Measurements from ENCODE around the gene ZNF518A.

Gene ZNF518A

DNA sequence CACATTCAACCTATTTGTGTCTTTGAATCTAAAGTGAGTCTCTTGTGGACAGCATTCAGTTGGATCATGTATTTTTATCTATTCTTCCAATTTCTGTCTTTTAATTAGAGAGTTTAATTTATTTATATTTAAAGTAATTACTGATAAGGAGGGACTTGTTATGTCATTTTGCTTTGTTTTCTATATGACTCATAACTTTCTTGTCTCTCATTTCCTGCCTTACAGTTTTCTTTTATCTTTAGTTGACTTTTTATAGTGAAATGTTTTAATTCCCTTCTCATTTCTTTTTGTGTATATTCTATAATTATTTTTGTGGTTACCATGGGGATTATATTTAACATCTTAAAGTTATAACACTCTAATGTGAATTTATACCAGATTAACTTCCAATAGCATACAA lies 7.3 kb upstream of the ZNF518A start:
- peaks cover 9% of the 10 kb centered on the region for H3K4me1 Mint-ChIP-seq (ENCODE audit: low read depth)
- H3K27me3 Mint-ChIP-seq (ENCODE audit: low read depth), result peaks cover 63% of the 10 kb centered on the region
- H3K36me3 Mint-ChIP-seq (ENCODE audit: low read depth), result peaks cover 5% of the 10 kb centered on the region
- peaks cover under 1% of the 10 kb centered on the region for H3K9me3 Mint-ChIP-seq
- no peak overlapping the region for H3K4me3 Mint-ChIP-seq
- no peak overlapping the region for H3K27ac Mint-ChIP-seq

DNA sequence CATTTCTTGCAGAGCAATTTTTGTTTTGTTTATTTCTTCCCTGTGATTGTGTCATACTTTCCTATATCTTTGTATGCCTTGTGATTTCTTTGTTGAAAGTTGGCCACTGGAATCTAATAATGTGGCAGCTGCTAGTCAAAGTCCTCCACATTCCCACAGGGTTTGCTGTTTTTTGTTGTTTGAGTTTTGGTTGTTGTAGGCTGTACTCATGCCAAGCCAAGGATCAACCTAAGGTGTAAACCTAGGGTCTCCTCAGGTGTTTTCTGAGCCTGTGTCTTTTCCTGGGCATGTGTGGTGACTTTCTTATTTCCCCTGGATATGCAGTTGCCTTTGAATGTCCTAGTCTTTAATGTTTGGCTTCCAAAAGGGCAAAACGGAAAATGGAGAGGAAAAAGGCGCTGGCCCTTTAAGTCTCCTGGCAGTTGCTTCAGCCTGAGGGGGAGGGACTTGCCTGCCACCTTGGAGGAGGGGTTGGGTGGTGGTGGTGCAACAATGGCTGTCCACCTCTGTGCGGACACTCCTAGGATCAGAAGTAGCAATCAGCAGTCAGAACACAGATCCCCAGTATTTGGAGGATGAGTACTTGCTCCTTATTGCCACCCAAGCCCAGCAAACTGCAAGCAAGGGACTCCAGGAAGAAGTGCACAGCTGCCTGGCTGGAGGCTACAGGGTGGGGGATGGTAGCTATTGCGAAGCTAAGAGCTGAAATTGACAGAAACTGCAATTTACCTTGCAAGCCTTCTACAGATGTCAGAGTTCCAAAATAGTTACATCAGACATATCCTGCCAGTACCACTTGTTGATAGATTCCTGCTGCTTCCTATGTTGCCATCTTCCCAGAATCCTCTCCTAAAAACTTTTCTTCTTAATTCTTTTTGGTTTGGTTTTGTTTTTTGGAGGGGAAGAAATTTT lies 5.6 kb upstream of the ZNF518A start:
- Mint-ChIP-seq H3K27ac (no peak overlapping the region), H3K4me1 (ENCODE audit: low read depth) (peaks cover 15% of the 10 kb centered on the region), H3K4me3 (no peak overlapping the region), H3K9me3 (peaks cover 14% of the 10 kb centered on the region), H3K27me3 (ENCODE audit: low read depth) (peaks cover 56% of the 10 kb centered on the region), H3K36me3 (ENCODE audit: low read depth) (peaks cover 13% of the 10 kb centered on the region)

DNA sequence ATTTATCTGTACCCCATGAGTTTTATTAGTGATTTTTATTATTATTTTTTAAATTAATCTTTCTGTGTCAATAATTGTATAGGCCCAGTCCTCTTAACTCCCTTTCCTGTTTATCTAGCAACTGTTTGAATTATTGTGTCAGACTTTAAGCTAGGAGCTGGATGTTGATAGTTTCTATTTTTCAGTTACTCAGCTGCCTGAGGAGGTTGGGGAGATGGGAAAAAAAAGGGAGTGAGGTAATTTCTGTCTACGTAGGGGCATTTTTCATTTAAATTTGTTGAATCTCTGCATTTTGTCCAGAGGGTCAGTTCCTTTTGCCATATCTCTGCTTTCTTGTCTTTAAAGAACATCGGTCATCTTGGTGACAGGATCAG lies 5.0 kb upstream of the ZNF518A start:
- H3K27ac Mint-ChIP-seq, result no peak overlapping the region
- peaks cover 14% of the 10 kb centered on the region for H3K36me3 Mint-ChIP-seq (ENCODE audit: low read depth)
- peaks cover 15% of the 10 kb centered on the region for H3K4me1 Mint-ChIP-seq (ENCODE audit: low read depth)
- no peak overlapping the region for H3K4me3 Mint-ChIP-seq
- H3K9me3 Mint-ChIP-seq, result peaks cover 17% of the 10 kb centered on the region
- peaks cover 50% of the 10 kb centered on the region for H3K27me3 Mint-ChIP-seq (ENCODE audit: low read depth)

DNA sequence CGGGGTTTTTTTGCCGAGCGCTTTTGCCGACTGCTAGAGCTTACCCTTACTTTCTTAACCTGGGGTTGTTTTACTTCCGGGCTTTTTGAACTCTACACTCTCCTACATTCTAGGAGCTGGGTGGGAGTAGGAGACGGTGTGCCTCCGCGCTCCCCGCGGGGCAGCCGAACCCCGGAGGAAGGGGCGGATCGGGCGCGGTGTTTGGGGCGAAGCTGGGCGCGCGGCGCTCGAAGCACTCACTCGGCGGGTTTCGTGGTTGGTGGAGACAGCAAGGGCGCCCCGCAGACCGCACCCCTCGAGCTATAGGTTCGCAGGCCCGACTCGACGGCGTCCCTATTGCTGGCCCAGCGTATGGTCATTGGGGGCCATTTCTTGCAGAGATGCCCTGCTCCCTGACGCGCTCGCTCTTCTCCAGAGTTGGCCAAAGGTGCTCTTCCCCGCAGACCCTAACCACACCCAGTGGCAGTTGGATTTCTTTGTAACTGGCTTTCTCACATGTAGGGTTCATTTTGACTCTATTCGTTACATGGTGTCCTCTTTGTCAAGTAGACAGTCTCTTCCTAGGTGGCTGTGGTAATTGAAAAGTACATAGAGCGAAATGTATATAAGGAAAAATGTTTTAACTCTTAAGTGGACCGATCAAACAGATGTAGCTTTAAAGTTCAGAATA lies 364 bp downstream of the ZNF518A start:
- peak overlapping the region; percentile 99 for H3K27ac Mint-ChIP-seq
- H3K36me3 Mint-ChIP-seq (ENCODE audit: low read depth), result peaks cover 35% of the 10 kb centered on the region
- peak overlapping the region; percentile 95 for H3K4me3 Mint-ChIP-seq
- H3K27me3 Mint-ChIP-seq (ENCODE audit: low read depth), result peaks cover 22% of the 10 kb centered on the region
- H3K4me1 Mint-ChIP-seq (ENCODE audit: low read depth), result peaks cover 25% of the 10 kb centered on the region
- H3K9me3 Mint-ChIP-seq, result peaks cover 17% of the 10 kb centered on the region

DNA sequence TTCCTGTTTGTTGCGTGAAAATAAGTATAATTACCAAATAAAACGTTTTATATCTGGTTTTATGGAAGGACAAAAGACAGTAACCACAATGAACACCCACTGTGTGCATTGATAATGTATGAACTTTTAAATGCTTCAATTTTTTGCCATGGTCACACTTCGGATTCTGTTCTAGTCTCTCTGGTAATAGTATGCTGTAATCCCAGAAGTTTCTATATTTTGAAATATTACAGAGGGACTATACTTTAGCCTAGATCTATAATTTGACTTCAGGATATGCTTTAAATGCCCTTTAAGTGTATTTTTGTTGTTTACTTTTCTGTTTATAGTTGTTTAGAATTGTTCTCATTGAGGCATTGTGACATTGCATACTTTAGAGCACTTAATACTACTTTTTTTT lies 1.5 kb downstream of the ZNF518A start:
- Mint-ChIP-seq H3K9me3 (peaks cover 17% of the 10 kb centered on the region), H3K36me3 (ENCODE audit: low read depth) (peaks cover 37% of the 10 kb centered on the region), H3K4me1 (ENCODE audit: low read depth) (peaks cover 30% of the 10 kb centered on the region), H3K27me3 (ENCODE audit: low read depth) (peaks cover 17% of the 10 kb centered on the region), H3K27ac (peak overlapping the region; percentile 99), H3K4me3 (peak overlapping the region; percentile 95)

DNA sequence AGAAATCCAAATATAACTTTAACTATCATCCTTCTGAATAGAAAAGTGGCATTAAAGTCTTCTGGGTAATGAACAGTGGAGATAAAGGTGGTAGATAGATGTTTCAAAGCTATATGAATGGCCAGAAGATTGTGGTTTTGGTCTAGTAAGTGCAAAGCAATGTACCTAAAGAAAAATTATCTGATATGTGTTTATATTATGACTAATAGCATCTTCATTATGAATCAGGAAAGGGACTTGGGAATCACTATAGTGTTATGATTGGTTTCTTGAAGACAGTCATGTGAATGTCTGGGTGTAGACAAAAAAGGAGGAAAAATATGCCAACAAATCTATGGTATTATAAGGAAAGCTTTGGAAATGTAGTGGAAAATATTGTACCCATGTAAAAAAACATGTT lies 3.0 kb downstream of the ZNF518A start:
- no peak overlapping the region for H3K27ac Mint-ChIP-seq

DNA sequence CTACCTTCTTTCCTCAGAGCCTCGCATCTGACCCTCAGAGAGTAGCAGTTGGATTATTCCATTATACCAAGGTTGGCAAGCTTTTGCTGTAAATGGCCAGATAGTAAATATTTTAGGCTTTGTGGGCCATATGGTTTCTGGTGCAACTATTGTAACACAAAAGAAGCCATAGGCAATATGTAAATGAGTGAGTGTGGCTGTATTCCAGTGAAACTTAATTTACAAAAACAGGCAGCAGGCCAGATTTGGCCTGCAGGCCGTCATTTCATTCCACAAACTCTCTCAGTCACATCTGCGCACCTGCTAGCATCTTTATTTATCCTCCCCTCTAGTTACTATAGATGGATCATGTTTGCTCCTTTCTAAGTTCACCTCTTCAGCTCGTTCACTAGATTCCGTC lies 6.7 kb downstream of the ZNF518A start:
- no peaks in the 10 kb centered on the region for H3K9me3 Mint-ChIP-seq
- H3K27ac Mint-ChIP-seq, result no peak overlapping the region

More for the DNA sequence above, 3.0 kb downstream of the ZNF518A start:
- Mint-ChIP-seq H3K9me3 (peaks cover 13% of the 10 kb centered on the region), H3K4me3 (no peak overlapping the region), H3K36me3 (ENCODE audit: low read depth) (peaks cover 48% of the 10 kb centered on the region), H3K27me3 (ENCODE audit: low read depth) (peaks cover 3% of the 10 kb centered on the region), H3K4me1 (ENCODE audit: low read depth) (peaks cover 39% of the 10 kb centered on the region)

DNA sequence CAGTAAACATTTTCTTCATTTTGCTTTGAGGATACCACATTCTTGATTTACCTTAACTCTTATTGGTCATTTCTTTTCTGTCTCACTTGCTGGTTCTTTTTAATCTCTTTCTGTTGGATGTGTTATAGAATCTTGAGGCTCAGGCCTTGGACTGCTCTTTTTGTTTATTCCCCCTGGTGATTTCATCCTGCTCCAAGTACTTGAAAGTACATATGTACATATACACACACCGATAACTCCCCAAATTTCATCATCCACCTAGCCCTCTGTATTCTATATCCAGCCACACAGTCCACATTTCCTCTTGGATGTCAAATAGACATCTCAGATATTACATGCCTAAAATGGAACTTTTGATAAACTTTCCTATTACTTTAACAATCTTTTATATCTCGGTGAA lies 7.5 kb downstream of the ZNF518A start:
- Mint-ChIP-seq H3K27me3 (ENCODE audit: low read depth) (no peaks in the 10 kb centered on the region), H3K9me3 (no peaks in the 10 kb centered on the region), H3K4me3 (no peak overlapping the region), H3K4me1 (ENCODE audit: low read depth) (peaks cover 25% of the 10 kb centered on the region), H3K36me3 (ENCODE audit: low read depth) (peaks cover 62% of the 10 kb centered on the region), H3K27ac (no peak overlapping the region)

More for the DNA sequence above, 6.7 kb downstream of the ZNF518A start:
- H3K4me1 Mint-ChIP-seq (ENCODE audit: low read depth), result peaks cover 27% of the 10 kb centered on the region
- H3K4me3 Mint-ChIP-seq, result no peak overlapping the region
- H3K27me3 Mint-ChIP-seq (ENCODE audit: low read depth), result no peaks in the 10 kb centered on the region
- H3K36me3 Mint-ChIP-seq (ENCODE audit: low read depth), result peaks cover 59% of the 10 kb centered on the region

DNA sequence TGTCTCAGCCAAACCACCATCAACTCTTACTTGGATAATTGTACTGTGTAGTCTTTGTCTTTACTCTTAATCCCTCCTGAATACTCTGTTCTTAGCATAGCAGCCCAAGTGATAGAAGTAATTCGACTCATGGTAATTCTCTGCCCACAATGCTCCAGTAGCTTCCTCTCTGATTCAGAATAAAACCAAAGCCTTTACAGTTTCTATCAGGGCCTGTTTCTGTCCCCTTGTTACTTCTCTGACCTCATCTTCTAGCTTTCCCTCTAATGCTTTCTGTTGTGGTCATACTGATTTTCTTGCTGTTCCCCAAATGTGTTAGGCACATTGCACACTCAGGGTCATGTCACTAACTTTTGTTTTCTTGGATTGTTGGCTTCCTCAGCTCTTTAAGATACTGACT lies 8.0 kb downstream of the ZNF518A start:
- H3K27ac Mint-ChIP-seq, result no peak overlapping the region
- H3K36me3 Mint-ChIP-seq (ENCODE audit: low read depth), result peaks cover 62% of the 10 kb centered on the region
- H3K9me3 Mint-ChIP-seq, result no peaks in the 10 kb centered on the region
- H3K4me1 Mint-ChIP-seq (ENCODE audit: low read depth), result peaks cover 23% of the 10 kb centered on the region
- H3K27me3 Mint-ChIP-seq (ENCODE audit: low read depth), result no peaks in the 10 kb centered on the region
- no peak overlapping the region for H3K4me3 Mint-ChIP-seq

DNA sequence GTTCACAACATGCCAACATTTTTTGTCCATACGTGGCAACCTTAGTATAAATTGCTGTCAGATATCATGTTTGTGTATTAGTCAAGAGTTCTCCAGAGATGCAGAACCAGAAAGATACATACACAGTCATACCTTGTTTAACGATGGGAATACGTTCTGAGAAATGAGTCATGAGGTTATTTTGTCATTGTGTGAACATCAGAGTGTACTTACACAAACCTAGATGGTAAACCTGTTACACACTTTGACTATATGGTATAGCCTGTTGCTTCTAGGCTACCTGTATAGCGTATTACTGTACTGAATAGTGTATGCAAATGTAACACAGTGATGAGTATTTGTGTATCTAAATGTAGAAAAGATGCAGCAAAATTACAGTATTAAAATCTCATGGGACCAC lies 22.3 kb downstream of the ZNF518A start:
- Mint-ChIP-seq H3K9me3 (no peaks in the 10 kb centered on the region), H3K27ac (no peak overlapping the region), H3K4me3 (no peak overlapping the region), H3K4me1 (ENCODE audit: low read depth) (peaks cover 5% of the 10 kb centered on the region), H3K27me3 (ENCODE audit: low read depth) (no peaks in the 10 kb centered on the region), H3K36me3 (ENCODE audit: low read depth) (peaks cover 45% of the 10 kb centered on the region)

DNA sequence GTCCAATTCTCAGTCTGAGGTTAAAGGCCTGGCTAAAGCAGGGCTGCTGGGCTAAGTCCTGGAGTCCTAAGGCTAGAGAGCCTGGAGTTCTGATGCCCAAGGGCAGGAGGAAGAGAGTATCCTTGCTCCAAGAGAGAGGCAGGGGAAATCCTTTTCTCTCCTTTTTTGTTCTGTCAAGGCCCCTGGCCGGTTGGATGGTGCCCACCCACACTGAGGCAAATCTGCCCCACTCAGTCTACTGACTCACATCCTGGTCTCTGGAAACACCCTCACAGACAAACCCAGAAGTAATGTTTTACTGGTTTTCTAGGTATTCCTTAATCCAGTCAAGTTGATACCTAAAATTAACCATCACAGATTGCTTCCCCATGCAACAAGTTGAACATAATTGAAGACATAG lies 23.0 kb downstream of the ZNF518A start:
- Mint-ChIP-seq H3K4me1 (ENCODE audit: low read depth) (peaks cover 5% of the 10 kb centered on the region), H3K4me3 (no peak overlapping the region), H3K9me3 (no peaks in the 10 kb centered on the region), H3K27me3 (ENCODE audit: low read depth) (no peaks in the 10 kb centered on the region), H3K36me3 (ENCODE audit: low read depth) (peaks cover 49% of the 10 kb centered on the region), H3K27ac (no peak overlapping the region)

DNA sequence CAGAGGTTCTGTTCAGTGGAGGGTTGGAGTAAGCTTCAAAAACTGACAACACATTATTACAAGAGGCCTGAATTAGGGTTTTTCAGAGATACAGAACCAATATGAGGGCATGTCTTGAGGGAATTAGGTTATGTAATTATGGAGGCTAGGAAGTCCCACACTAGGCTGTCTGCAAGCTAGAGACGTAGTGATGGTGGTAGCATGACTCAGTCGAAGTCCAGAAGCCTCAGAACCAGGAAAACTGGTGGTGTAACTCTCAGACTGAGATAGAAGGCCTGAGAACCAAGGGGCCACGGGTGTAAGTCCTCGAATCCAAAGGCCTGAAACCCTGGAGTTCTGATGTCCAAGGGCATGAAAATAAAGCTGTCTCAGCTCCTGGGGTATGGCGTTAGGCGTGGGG lies 35.6 kb downstream of the ZNF518A start:
- Mint-ChIP-seq H3K9me3 (peaks cover 38% of the 10 kb centered on the region), H3K4me3 (no peak overlapping the region), H3K4me1 (ENCODE audit: low read depth) (no peaks in the 10 kb centered on the region), H3K27me3 (ENCODE audit: low read depth) (no peaks in the 10 kb centered on the region), H3K27ac (no peak overlapping the region), H3K36me3 (ENCODE audit: low read depth) (peaks cover 28% of the 10 kb centered on the region)

DNA sequence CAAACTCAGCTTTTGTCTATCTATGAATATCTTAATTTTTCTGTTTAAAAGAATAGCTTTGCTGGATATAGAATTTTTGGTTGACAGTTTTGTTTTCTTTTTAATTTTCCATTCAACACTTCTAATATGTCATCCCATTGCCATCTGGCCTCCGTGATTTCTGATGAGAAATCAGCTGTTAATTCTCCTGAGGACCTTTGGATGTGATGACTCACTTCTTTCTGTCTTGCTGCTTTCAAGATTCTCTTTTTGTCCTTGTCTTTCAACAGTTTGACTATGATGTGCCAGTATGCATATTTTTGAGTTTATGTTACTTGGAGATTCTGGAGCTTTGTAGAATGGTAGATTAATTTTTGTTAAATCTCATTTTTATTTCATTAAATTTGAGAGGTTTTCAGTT lies 38.4 kb downstream of the ZNF518A start:
- no peaks in the 10 kb centered on the region for H3K4me1 Mint-ChIP-seq (ENCODE audit: low read depth)
- peaks cover 17% of the 10 kb centered on the region for H3K36me3 Mint-ChIP-seq (ENCODE audit: low read depth)
- H3K27me3 Mint-ChIP-seq (ENCODE audit: low read depth), result peaks cover 6% of the 10 kb centered on the region
- no peak overlapping the region for H3K27ac Mint-ChIP-seq
- peaks cover 41% of the 10 kb centered on the region for H3K9me3 Mint-ChIP-seq
- H3K4me3 Mint-ChIP-seq, result no peak overlapping the region

DNA sequence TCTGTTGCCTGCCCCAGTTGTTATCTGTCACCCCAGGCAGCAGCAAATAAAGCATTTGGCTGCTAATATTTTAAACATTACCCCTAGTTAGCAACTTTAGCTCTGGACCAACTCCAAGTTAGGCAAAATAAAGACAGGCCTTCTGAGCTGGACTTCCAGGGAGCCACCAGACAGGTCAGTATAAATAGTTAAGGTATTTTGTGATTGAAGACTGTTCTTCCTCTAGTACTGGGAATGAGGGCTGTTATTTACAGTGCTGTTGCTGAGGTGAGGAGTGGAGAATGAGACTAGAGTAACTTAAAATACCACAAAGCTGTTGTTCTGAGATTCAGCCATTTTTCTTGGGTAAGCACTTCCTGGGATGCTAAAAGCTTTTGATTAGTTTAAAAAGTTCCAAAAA lies 40.1 kb downstream of the ZNF518A start:
- Mint-ChIP-seq H3K9me3 (peaks cover 42% of the 10 kb centered on the region), H3K4me3 (no peak overlapping the region), H3K36me3 (ENCODE audit: low read depth) (peaks cover 12% of the 10 kb centered on the region), H3K27me3 (ENCODE audit: low read depth) (peaks cover 6% of the 10 kb centered on the region), H3K27ac (no peak overlapping the region), H3K4me1 (ENCODE audit: low read depth) (no peaks in the 10 kb centered on the region)

DNA sequence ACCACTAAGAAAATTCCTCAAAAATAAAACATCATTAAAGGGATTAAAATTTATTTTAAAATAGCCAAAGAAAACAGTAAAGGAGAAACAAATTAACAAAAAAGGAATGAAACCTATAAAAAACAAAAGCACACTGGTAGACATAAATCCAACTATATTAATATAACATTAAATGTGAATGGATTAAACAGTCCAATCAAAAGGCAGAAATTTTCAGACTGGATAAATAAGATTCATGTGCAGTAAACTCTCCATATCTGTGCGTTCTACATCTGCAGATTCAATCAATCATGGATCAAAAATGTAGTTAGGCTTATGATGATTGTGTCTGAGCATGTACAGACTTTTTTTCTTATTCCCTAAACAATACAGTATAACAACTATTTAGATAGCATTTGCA lies 42.6 kb downstream of the ZNF518A start:
- Mint-ChIP-seq H3K27ac (no peak overlapping the region), H3K36me3 (ENCODE audit: low read depth) (peaks cover 2% of the 10 kb centered on the region), H3K4me3 (no peak overlapping the region), H3K27me3 (ENCODE audit: low read depth) (peaks cover 11% of the 10 kb centered on the region), H3K9me3 (peaks cover 35% of the 10 kb centered on the region), H3K4me1 (ENCODE audit: low read depth) (no peaks in the 10 kb centered on the region)
